Naive thymus-derived CD4-positive, alpha-beta T cell (primary cell): ENCODE data around the gene SMAGP. TPM values are rescaled to one million over a fixed set of nuclear protein-coding genes. Genes with fewer than 3 reads are reported as not detected.

Experiments
- ATAC-seq: fragments of 150-1000 bp; cut with Tn5 transposase; 2 replicates; pipeline ENCODE4 v1.10.0; 2021; ENCODE audit warnings: mild to moderate bottlenecking, moderate library complexity
- CTCF ChIA-PET: fragments of 350-600 bp; sonication (Branson Sonifier 250); formaldehyde crosslinking; loops from one replicate; lab custom pipeline; 2021; ENCODE audit warnings: antibody characterized with exemption; lab: Charles Lee
- POLR2A ChIA-PET: fragments of 350-600 bp; sonication (Branson Sonifier 250); formaldehyde crosslinking; loops from one replicate; lab custom pipeline; 2021; ENCODE audit warnings: antibody characterized with exemption, inconsistent platforms; lab: Charles Lee
- DNase-seq, 9 donors: peaks; one replicate each; pipeline versions ENCODE4 v3.0.0 to v3.0.0-alpha.2; 2020 to 2022; ENCODE audit warnings: mixed read lengths in 1 of 9
- H3K27ac ChIP-seq: one replicate; pipeline ENCODE4 v1.7.0; 2013; ENCODE audit warnings: mild to moderate bottlenecking, low read depth, low read length, moderate library complexity
- H3K27me3 ChIP-seq, 2 donors: one replicate each; pipeline ENCODE4 v1.7.0; 2013; ENCODE audit warnings: low read length in 2 of 2, mild to moderate bottlenecking in 2 of 2, moderate library complexity in 2 of 2; ENCODE audit not compliant: control insufficient read depth in 2 of 2, insufficient read depth in 2 of 2
- H3K36me3 ChIP-seq, 3 experiments: 1 replicate in 2 of 3; 2 replicates in 1 of 3; pipeline ENCODE4 v1.7.0; 2013; ENCODE audit warnings: low read length in 3 of 3, mild to moderate bottlenecking in 3 of 3, moderate library complexity in 1 of 3; ENCODE audit not compliant: insufficient read depth in 3 of 3, control insufficient read depth in 2 of 3
- H3K4me1 ChIP-seq, 2 donors: one replicate each; pipeline ENCODE4 v1.7.0; 2013; ENCODE audit warnings: low read length in 2 of 2, mild to moderate bottlenecking in 2 of 2, moderate library complexity in 1 of 2; ENCODE audit not compliant: control insufficient read depth in 2 of 2, insufficient read depth in 2 of 2
- H3K4me3 ChIP-seq: 2 replicates; pipeline ENCODE4 v1.7.0; 2013; ENCODE audit warnings: mild to moderate bottlenecking, low read length
- H3K9me3 ChIP-seq, 3 experiments: 1 replicate in 2 of 3; 2 replicates in 1 of 3; pipeline ENCODE4 v1.7.0; 2013; ENCODE audit warnings: low read length in 3 of 3; ENCODE audit not compliant: control insufficient read depth in 2 of 3
- H3K27ac Mint-ChIP-seq, 9 donors: one replicate each; pipeline ENCODE4 v1.8.0; 2020 to 2022; ENCODE audit warnings: mixed read lengths in 9 of 9, mild to moderate bottlenecking in 8 of 9, moderate library complexity in 5 of 9, inconsistent platforms in 2 of 9
- H3K27me3 Mint-ChIP-seq, 5 donors: one replicate each; pipeline ENCODE4 v1.8.0; 2021 to 2022; ENCODE audit warnings: mixed read lengths in 5 of 5, mild to moderate bottlenecking in 1 of 5
- H3K36me3 Mint-ChIP-seq, 5 donors: one replicate each; pipeline ENCODE4 v1.8.0; 2020 to 2022; ENCODE audit warnings: mixed read lengths in 5 of 5, mild to moderate bottlenecking in 3 of 5, inconsistent platforms in 1 of 5
- H3K4me1 Mint-ChIP-seq, 7 donors: one replicate each; pipeline ENCODE4 v1.8.0; 2020 to 2022; ENCODE audit warnings: mixed read lengths in 7 of 7, mild to moderate bottlenecking in 3 of 7, inconsistent platforms in 1 of 7
- H3K4me3 Mint-ChIP-seq, 10 donors: one replicate each; pipeline ENCODE4 v1.8.0; 2020 to 2022; ENCODE audit warnings: mild to moderate bottlenecking in 10 of 10, mixed read lengths in 10 of 10, moderate library complexity in 6 of 10, inconsistent platforms in 2 of 10
- H3K9me3 Mint-ChIP-seq, 11 donors: one replicate each; pipeline ENCODE4 v1.8.0; 2020 to 2022; ENCODE audit warnings: mixed read lengths in 11 of 11, mild to moderate bottlenecking in 4 of 11, inconsistent platforms in 1 of 11, moderate library complexity in 1 of 11
- intact Hi-C, 2 donors: fragments of 100-400 bp; cut with micrococcal nuclease; formaldehyde crosslinking; loops; one replicate each; pipeline ENCODE4 v1.15.1; 2023
- polyA plus RNA-seq, 2 donors: library from polyadenylated mRNA; unstranded; fragments of 300-500 nt; fragmentation: Illumina TruSeq; gene quantifications; one replicate each; pipeline ENCODE4 v1.2.3, GENCODE V29; 2021
- total RNA-seq, 6 experiments: library from RNA in 5 of 6; stranded (reverse) in 5 of 6; gene quantifications; 1 replicate in 5 of 6; 2 replicates in 1 of 6; pipeline ENCODE4 v1.2.3 and lab custom pipeline; 2021 to 2026

Gene SMAGP
- total and polyA plus RNA-seq, 7 experiments from 2014 or later, result 1.5 to 16.2 (median 7.0) TPM

- Histone ChIP-seq H3K4me1 (peaks cover 24 to 33% of the 10 kb centered on the region in 2 donors), H3K4me3 (no peak overlapping the region), H3K27me3 (no peaks in the 10 kb centered on the region), H3K36me3 (peaks cover 14 to 44% (median 25%) of the 10 kb centered on the region in 3 experiments), H3K9me3 (no peaks in the 10 kb centered on the region), H3K27ac (peak overlapping the region; percentile 100)
- POLR2A ChIA-PET, result interaction anchor here (0.5 to 7.4 kb wide), 14 partner anchors 8 to 232 kb away, joined by 3 to 128 read pairs (median 4); partner anchors contain the start of genes BIN2, POU6F1 and SLC11A2
- DNase-seq, result no peak
- Mint-ChIP-seq H3K4me1 (peaks cover 41 to 70% (median 56%) of the 10 kb centered on the region in 7 donors), H3K9me3 (peaks cover 0 to 3% (median 0%) of the 10 kb centered on the region in 11 donors), H3K36me3 (peaks cover 11 to 35% (median 34%) of the 10 kb centered on the region in 5 donors), H3K4me3 (peak overlapping the region; percentile 49 to 98 (median 97)), H3K27me3 (peaks cover 0 to 3% (median 0%) of the 10 kb centered on the region in 5 donors), H3K27ac (peak overlapping the region in 8 of 9 donors; percentile 62 to 100 (median 98))
- CTCF ChIA-PET, result interaction anchor here (0.6 to 2.8 kb wide), 5 partner anchors 8 to 1970 kb away, joined by 3 to 14 read pairs (median 5); partner anchors contain the start of gene POU6F1
- ATAC-seq, result no peak
- intact Hi-C loops, result no loop called here
Observed at GRCh38 chr12:51240971-51241370, 29.2 kb downstream of the SMAGP start.

DNA sequence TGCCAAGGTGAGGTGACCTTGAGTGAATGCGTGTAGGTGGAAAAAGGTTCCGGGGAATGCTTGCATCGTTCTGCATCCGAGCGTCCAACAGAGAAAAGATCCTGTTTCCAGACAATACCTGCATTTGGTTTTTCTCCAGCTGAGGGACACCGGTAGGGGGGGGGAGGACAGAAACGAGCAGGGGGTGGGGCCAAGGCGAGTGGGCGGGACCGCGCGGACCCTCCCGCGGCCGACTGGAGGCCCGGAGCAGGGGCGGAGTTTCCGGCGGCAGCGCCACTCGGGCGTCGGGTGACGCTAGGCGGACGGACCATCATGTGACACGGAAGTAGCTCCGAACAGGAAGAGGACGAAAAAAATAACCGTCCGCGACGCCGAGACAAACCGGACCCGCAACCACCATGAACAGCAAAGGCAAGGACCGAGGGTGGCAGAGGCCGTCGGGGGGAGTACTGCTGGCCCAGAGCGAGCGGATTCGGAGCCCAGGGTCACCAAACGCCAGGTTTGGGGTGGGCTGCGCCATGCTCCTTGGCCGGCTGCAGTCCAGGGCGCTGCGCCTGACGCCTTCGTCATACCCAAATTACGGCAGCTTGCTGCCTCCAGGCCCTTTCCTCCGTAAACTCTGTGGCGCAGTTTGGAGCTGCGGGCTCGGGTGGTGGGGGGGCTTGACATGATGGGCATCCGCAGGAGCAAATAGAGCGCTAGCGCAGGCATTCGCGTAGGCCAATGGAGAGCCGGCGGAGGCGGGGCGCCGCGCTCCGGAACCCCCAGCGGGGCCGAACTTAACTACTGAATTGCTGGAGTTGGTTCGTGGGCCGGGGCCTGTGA, 31.5 kb downstream of the SMAGP start, which contains the start of gene DAZAP2:
Gene DAZAP2, plus strand, starts transcription at position 317 of the 825 bp plus-strand sequence. Its CDS starts 82 bp downstream, at position 399.
- Histone ChIP-seq H3K27me3 (no peaks in the 10 kb centered on the region), H3K4me3 (peak within 1 kb of the TSS; percentile 98), H3K9me3 (no peaks in the 10 kb centered on the region), H3K4me1 (peaks cover 24 to 29% of the 10 kb centered on the region in 2 donors), H3K36me3 (peaks cover 14 to 39% (median 21%) of the 10 kb centered on the region in 3 experiments), H3K27ac (peak within 1 kb of the TSS; percentile 100)
- H3K36me3 Mint-ChIP-seq, result peaks cover 11 to 30% (median 25%) of the 10 kb centered on the region in 5 donors
- H3K4me1 Mint-ChIP-seq, result peaks cover 36 to 50% (median 42%) of the 10 kb centered on the region in 7 donors
- H3K9me3 Mint-ChIP-seq, result peaks cover 0 to 3% (median 0%) of the 10 kb centered on the region in 11 donors
- DNase-seq (peak; percentile 82 to 94 (median 92)), ATAC-seq (peak; percentile 93)
- peak within 1 kb of the TSS; percentile 97 to 100 (median 100) for H3K27ac Mint-ChIP-seq
- peaks cover 0 to 4% (median 0%) of the 10 kb centered on the region in 5 donors for H3K27me3 Mint-ChIP-seq
- peak within 1 kb of the TSS; percentile 91 to 99 (median 97) for H3K4me3 Mint-ChIP-seq
- intact Hi-C loops, result loop anchor here (1.0 to 5.0 kb wide), 11 partner anchors 20 to 474 kb away; partner anchors contain the start of genes CSRNP2 (in 2 of the 2), LETMD1 (in 2 of the 2), POU6F1 (in 2 of the 2) and SLC11A2 (in 2 of the 2)
- ChIA-PET CTCF (interaction anchor here (1.0 to 1.7 kb wide), 2 partner anchors 21 to 1127 kb away, joined by 3 to 5 read pairs; partner anchors contain the start of genes COX14 and POU6F1), POLR2A (interaction anchor here (0.5 to 7.4 kb wide), 39 partner anchors 9 to 1672 kb away, joined by 3 to 128 read pairs (median 4); partner anchors contain the start of genes ATF1, BIN2, CSRNP2 and POU6F1)

DNA sequence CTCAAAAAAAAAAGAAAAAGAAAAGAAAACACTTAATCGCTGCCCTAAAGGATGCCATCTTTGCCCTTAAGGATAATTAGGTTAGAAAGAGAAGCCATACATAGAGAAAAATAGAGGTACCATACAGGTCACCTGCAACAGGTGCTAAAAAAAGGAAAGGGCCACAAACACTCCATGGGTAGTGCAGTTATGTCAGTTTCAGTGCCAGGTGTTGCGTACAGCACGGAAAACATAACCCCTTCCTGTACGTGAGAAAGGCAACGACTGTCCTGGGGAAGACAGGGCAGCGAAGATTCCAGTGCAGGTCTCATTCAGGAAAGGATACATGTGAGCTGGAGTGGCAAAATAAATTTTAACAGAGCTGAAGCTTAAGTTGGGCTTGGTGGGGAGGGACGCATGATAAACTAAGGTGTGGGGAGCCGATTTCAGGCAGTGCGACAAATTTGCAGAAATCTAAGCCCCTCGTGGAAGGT, 32.1 kb downstream of the SMAGP start:
- Histone ChIP-seq H3K36me3 (peaks cover 14 to 38% (median 18%) of the 10 kb centered on the region in 3 experiments), H3K4me1 (peaks cover 23 to 29% of the 10 kb centered on the region in 2 donors), H3K27me3 (no peaks in the 10 kb centered on the region), H3K4me3 (peak overlapping the region; percentile 98), H3K27ac (peak overlapping the region; percentile 100), H3K9me3 (no peaks in the 10 kb centered on the region)
- peaks cover 0 to 3% (median 0%) of the 10 kb centered on the region in 11 donors for H3K9me3 Mint-ChIP-seq
- ChIA-PET POLR2A (interaction anchor here (0.5 to 7.4 kb wide), 31 partner anchors 8 to 583 kb away, joined by 3 to 128 read pairs (median 4); partner anchors contain the start of genes ATF1, CSRNP2, POU6F1 and SLC11A2), CTCF (interaction anchor here (0.6 to 1.7 kb wide), 2 partner anchors 20 to 81 kb away, joined by 3 to 5 read pairs; partner anchors contain the start of gene POU6F1)
- peaks cover 10 to 29% (median 24%) of the 10 kb centered on the region in 5 donors for H3K36me3 Mint-ChIP-seq
- peak in 1 of 9 donors; percentile 42 for DNase-seq
- intact Hi-C loops, result loop anchor here (1.0 to 5.0 kb wide), 11 partner anchors 20 to 474 kb away; partner anchors contain the start of genes CSRNP2 (in 2 of the 2), LETMD1 (in 2 of the 2), POU6F1 (in 2 of the 2) and SLC11A2 (in 2 of the 2)
- peaks cover 33 to 49% (median 41%) of the 10 kb centered on the region in 7 donors for H3K4me1 Mint-ChIP-seq
- peaks cover 0 to 4% (median 0%) of the 10 kb centered on the region in 5 donors for H3K27me3 Mint-ChIP-seq
- peak overlapping the region; percentile 97 to 100 (median 100) for H3K27ac Mint-ChIP-seq
- ATAC-seq, result no peak
- H3K4me3 Mint-ChIP-seq, result peak overlapping the region; percentile 91 to 99 (median 97)

DNA sequence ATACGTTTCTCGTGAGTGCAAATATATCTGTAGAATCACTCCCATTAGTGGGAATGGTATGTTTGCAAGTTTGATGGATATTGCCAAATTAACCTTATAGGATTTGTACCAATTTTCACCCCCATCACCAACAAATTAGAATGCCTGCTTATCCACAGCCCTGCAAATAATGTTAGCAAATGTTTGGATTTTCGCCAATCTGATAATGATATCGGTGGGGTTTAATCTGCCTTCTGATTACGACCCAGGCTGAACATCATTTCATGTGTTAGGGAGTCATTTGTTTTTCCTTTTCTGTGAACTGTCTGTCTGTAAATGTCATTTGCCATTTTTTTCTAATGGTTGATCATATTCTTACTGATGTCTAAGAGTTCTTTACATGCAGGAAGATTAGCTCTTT, 35.7 kb downstream of the SMAGP start:
- Histone ChIP-seq H3K27ac (no peak overlapping the region), H3K4me3 (no peak overlapping the region), H3K36me3 (peaks cover 0 to 9% (median 0%) of the 10 kb centered on the region in 3 experiments), H3K27me3 (no peaks in the 10 kb centered on the region), H3K9me3 (no peaks in the 10 kb centered on the region), H3K4me1 (no peaks in the 10 kb centered on the region)
- intact Hi-C loops, result no loop called here
- H3K4me3 Mint-ChIP-seq, result no peak overlapping the region
- peaks cover 0 to 7% (median 0%) of the 10 kb centered on the region in 5 donors for H3K36me3 Mint-ChIP-seq
- DNase-seq (no peak), ATAC-seq (no peak)
- peaks cover 7 to 21% (median 14%) of the 10 kb centered on the region in 7 donors for H3K4me1 Mint-ChIP-seq
- CTCF ChIA-PET, result no interaction called here
- H3K27me3 Mint-ChIP-seq, result peaks cover 0 to 7% (median 0%) of the 10 kb centered on the region in 5 donors
- peaks cover 0 to 3% (median 0%) of the 10 kb centered on the region in 11 donors for H3K9me3 Mint-ChIP-seq
- no peak overlapping the region for H3K27ac Mint-ChIP-seq
- POLR2A ChIA-PET, result no interaction called here

GRCh38 chr12:51232642-51233041, 37.6 kb downstream of the SMAGP start:
- ATAC-seq, result no peak
- intact Hi-C loops, result no loop called here
- H3K4me3 ChIP-seq, result no peak overlapping the region
- no peaks in the 10 kb centered on the region for H3K27me3 ChIP-seq
- no peak overlapping the region for H3K27ac ChIP-seq
- H3K36me3 ChIP-seq, result no peaks in the 10 kb centered on the region
- no peak for DNase-seq
- Mint-ChIP-seq H3K27me3 (peaks cover 0 to 4% (median 0%) of the 10 kb centered on the region in 5 donors), H3K27ac (no peak overlapping the region), H3K4me1 (peaks cover under 1 to 17% (median 6%) of the 10 kb centered on the region in 7 donors), H3K36me3 (peaks cover 0 to 2% (median 0%) of the 10 kb centered on the region in 5 donors), H3K4me3 (no peak overlapping the region), H3K9me3 (no peaks in the 10 kb centered on the region)
- H3K9me3 ChIP-seq, result no peaks in the 10 kb centered on the region
- POLR2A ChIA-PET, result interaction anchor here (1.3 kb wide), 2 partner anchors 9 kb away, joined by 3 to 5 read pairs; no protein-coding TSS in a partner anchor
- CTCF ChIA-PET, result no interaction called here
- H3K4me1 ChIP-seq, result no peaks in the 10 kb centered on the region
